GM19043 (cell line): ENCODE measurements around the gene MYO1G.
"Not testable (repeated sequence)": the region's sequence is repeated elsewhere in the genome, so short reads cannot be mapped to it uniquely, and the experiment has no call there.

Experiments used
- ATAC-seq: cut with Tn5 transposase; IDR thresholded peaks from one replicate; pipeline ENCODE4 v1.9.1; 2021; ENCODE audit warnings: low read depth; ENCODE audit not compliant: unreplicated experiment

Gene MYO1G

GRCh38 chr7:44945479-44945878, 33.3 kb downstream of the MYO1G start:
- ATAC-seq: no peak

GRCh38 chr7:44944821-44945220, 34.0 kb downstream of the MYO1G start:
- ATAC-seq: no peak

- no peak for ATAC-seq
Measured at GRCh38 chr7:44943631-44944030, 35.2 kb downstream of the MYO1G start.

GRCh38 chr7:44937426-44937825, 41.4 kb downstream of the MYO1G start:
- ATAC-seq: no peak

- no peak for ATAC-seq
Measured at GRCh38 chr7:44936322-44936721, 42.5 kb downstream of the MYO1G start.

GRCh38 chr7:44935583-44935982, 43.2 kb downstream of the MYO1G start:
- ATAC-seq: no peak

GRCh38 chr7:44935016-44935415, 43.8 kb downstream of the MYO1G start:
- ATAC-seq: no peak

GRCh38 chr7:44934510-44934909, 44.3 kb downstream of the MYO1G start:
- not testable (repeated sequence) for ATAC-seq

- no peak for ATAC-seq
Measured at GRCh38 chr7:44930921-44931320, 47.9 kb downstream of the MYO1G start.

- ATAC-seq: no peak
Measured at GRCh38 chr7:44922351-44922694, 56.5 kb downstream of the MYO1G start.

- ATAC-seq: peak; percentile 68
Measured at GRCh38 chr7:44921607-44922350, 57.0 kb downstream of the MYO1G start.

GRCh38 chr7:44920119-44920518, 58.7 kb downstream of the MYO1G start:
- no peak for ATAC-seq

GRCh38 chr7:44918029-44918428, 60.8 kb downstream of the MYO1G start:
- ATAC-seq: no peak

GRCh38 chr7:44917465-44917864, 61.4 kb downstream of the MYO1G start:
- ATAC-seq: no peak

- peak; percentile 78 for ATAC-seq
Measured at GRCh38 chr7:44914992-44915607, 63.7 kb downstream of the MYO1G start.

- ATAC-seq: no peak
Measured at GRCh38 chr7:44912775-44913347, 66.0 kb downstream of the MYO1G start.
